Fibroblast of mammary gland (primary cell): ENCODE data around the gene UBXN11.

ENCODE experiments used
- DNase-seq: peaks from one replicate; pipeline ENCODE4 v3.0.0-alpha.2; 2010; ENCODE audit warnings: low read depth
- H3K4me3 ChIP-seq: 2 replicates; pipeline ENCODE4 v1.5.1; 2011; ENCODE audit warnings: low read depth, mild to moderate bottlenecking, low read length, moderate library complexity; ENCODE audit not compliant: control insufficient read depth
- TF ChIP-seq, protein P1 (sequence below): conservative IDR thresholded peaks from 2 replicates; pipeline ENCODE4 v1.5.1; 2011; ENCODE audit warnings: low read depth, low read length, inconsistent platforms; ENCODE audit not compliant: control insufficient read depth, insufficient read depth

The UBXN11 gene

DNA sequence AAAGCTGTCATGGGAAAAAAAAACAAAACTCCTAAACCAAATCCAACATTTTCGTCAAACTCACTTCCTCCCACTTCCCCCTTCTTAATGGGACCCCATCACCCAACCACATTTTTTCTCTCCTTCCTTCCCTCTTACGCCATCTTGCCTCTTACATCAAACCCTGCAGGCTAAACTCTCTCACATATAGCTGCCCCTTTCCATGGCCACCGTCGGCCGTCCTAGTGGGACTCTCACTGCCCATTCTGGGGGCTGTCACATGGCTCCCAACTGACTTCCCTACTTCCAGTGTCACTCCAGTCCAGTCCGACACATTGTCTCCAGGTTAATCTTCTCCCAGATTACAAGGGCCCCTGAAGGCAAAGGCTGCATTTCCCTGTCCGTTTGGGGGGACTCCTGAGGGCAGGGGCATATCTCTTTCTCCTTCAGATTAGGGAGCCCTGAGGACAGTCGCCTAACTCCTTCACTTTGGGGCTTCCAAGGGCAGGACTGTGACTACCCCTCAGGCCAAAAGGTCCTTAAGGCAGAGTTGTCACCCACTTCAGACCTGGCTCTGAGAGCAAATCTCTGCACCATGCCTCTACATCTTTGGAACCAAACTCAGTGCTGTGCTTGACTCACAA lies 658 bp downstream of the UBXN11 start:
- peak overlapping the region; percentile 89 for H3K4me3 ChIP-seq
- TF ChIP-seq, protein P1, sequence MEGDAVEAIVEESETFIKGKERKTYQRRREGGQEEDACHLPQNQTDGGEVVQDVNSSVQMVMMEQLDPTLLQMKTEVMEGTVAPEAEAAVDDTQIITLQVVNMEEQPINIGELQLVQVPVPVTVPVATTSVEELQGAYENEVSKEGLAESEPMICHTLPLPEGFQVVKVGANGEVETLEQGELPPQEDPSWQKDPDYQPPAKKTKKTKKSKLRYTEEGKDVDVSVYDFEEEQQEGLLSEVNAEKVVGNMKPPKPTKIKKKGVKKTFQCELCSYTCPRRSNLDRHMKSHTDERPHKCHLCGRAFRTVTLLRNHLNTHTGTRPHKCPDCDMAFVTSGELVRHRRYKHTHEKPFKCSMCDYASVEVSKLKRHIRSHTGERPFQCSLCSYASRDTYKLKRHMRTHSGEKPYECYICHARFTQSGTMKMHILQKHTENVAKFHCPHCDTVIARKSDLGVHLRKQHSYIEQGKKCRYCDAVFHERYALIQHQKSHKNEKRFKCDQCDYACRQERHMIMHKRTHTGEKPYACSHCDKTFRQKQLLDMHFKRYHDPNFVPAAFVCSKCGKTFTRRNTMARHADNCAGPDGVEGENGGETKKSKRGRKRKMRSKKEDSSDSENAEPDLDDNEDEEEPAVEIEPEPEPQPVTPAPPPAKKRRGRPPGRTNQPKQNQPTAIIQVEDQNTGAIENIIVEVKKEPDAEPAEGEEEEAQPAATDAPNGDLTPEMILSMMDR, result no peak
- DNase-seq, result no peak

DNA sequence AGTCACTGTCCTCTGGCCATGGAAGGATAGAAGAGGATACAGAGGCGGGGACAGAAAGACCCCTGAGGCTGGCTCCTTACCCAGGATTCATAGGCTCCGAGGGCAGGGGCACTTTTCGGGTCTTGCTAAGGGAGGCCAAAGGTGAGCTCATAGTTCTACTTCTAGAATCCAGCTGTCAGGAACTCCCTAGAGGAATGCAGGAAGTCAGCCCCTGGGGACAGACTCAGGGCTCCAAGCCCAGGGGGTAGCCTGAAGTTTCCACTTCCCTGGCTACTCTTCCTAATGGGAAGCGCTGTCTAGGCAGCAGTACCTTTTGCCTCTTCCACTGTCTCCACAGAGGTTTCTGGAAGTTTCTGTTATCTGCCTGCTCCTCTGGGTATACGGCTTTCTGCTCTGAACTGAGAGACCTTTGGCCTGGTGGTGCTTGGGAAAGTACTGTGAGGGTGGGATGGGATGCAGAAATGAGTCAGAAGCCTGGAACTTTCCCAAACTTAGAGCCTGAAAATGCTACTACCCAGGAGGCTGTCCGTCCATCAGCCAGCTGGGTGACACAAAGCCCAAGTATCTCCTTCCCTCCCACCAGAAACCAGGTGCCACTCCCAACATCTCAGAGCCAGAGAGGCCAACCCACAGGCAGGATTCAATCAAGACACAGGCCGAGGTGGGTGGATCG lies 3.6 kb downstream of the UBXN11 start:
- H3K4me3 ChIP-seq, result no peak overlapping the region
- peak; percentile 96 for DNase-seq
- TF ChIP-seq, protein P1, result no peak

DNA sequence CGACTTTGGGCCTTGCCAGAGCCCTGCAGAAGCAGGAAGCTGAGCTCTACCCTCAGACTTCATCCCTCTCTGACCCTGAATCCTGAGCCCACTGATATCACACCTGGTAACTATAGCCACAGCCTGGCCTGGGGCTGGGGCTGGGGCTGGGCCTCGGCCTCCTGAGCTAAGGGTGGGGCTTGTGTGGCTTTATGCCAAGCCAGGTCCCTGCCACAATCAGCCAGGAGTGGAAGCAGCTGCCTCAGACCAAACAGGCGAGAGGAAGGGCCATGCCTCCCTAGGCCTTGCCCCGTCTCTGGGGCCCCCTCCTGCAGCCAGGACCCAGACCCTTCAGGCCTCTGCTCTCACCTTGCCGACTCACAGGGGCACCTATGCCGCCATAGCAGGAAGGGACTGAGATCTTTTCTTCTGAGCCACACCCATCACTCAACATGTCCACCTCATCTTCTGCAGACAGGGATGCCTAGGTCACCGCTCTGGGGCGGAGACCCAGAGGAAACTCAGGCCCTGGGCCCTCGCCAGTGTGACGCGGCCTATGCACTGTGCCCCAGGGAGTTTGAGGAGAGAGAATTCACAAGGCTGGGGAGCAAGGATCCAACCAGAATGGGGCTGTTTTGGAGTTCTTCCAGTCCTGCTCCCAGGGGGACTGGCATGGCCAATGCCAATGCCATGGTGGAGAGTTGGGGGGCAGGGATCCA lies 5.7 kb downstream of the UBXN11 start:
- TF ChIP-seq, protein P1, result no peak
- H3K4me3 ChIP-seq, result no peak overlapping the region
- DNase-seq, result no peak

DNA sequence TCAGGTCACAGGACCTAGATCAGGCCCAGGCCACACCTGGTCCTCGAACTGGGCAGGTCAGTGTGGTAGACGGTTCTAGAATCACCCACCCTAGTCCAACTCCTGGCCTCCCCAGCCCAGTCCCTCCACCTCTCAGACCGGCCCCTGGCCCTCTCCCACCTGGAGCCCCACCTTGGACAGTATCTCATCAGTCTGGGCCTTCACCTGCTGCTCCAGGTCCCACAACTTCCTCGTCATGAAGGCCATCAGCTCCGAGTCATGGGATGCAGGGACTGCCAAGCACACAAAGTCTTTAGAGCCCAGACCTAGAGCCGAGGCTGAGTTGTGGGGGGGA lies 8.7 kb downstream of the UBXN11 start:
- TF ChIP-seq, protein P1, result no peak
- no peak for DNase-seq
- H3K4me3 ChIP-seq, result no peak overlapping the region

DNA sequence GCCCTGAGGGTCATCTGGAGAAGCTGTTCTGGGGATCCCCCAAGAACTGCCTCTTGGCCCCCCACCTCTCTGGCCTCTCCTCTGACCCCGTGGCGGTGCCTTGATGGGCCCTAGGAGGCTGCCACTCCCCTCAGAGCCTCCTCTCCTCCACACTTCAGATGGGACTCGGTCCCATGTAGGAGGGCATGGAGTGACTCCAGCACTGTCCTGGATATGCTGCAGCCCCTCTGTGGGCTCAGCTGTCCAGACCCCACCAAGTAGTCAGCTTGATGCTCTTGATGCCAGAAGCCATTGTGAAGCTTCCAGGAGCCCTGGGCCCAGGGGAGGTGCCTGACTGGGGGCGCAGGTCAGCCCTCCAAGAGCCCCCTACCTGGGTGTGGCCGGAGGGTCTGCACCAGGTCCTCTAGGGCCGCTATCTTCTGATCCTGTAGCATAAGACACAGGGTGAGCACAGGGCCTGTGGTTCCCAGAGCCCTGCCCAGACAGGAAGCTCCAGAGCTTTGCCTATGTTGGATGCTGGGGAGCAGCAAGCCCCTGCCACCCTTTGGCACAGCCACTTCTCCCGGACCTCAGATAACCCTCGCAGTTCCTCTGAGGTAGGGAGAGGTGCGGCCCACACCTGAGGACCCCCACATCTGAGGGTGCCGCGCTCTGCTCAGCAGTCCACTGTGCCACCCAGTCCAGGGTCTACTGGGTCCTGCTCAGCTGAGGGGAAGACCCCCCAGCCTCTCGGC lies 9.2 kb downstream of the UBXN11 start:
- no peak overlapping the region for H3K4me3 ChIP-seq
- no peak for DNase-seq
- TF ChIP-seq, protein P1, result no peak

DNA sequence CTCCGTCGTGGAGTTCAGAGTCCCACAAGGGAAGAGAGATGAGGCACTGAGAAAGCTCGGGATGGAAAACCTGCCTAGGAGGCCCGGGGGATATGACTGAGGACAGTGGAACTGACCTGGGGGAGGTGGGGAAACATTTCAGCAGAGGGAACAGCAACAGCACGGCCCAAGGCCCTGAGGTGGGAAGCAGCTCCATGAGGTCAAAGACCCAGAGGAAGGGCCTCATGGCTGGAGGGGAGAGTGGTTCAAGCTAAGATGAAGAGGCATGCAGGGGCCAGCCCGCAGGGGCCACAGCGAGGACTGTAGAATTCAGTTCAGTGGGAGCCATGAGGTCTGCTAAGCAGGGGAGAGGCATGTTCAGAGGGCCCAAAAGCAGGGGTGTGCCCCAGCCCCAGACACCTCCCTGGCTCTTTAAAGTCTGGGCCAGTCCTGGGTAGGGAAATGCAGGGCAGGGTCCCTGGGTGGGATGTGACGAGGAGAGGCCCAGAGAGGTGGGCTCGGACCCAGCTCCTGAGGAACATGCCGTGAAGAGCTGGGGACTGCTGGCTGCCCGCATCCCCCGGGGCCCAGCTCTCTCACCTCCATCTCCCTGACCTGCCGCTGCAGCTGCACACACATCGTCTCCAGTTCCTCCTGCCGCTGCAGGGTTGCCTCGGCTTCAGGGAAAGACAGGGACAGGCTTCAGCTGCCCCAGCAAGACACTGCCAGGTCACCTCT lies 9.9 kb downstream of the UBXN11 start:
- DNase-seq, result no peak
- H3K4me3 ChIP-seq, result no peak overlapping the region
- TF ChIP-seq, protein P1, result no peak
